A549 (cell line): ENCODE results near the gene PRMT7. TPM values are rescaled to one million over a fixed set of nuclear protein-coding genes. Genes with fewer than 3 reads are reported as not detected.

ENCODE experiments used
- ATAC-seq, 2 experiments: fragments of 200-7000 bp in 1 of 2; fragments of >200 bp in 1 of 2; cut with Nextera tagmentation in 1 of 2; cut with Tn5 transposase in 1 of 2; 3 replicates each; pipeline versions ENCODE4 v1.8.0 to v1.9.1; 2018 to 2020; ENCODE audit warnings: mild to moderate bottlenecking in 1 of 2, moderate library complexity in 1 of 2
- CTCF ChIA-PET: fragments of 300-600 bp; sonication (Branson Sonifier 250); formaldehyde crosslinking; extraction: SDS; loops from one replicate; lab custom pipeline; 2021; ENCODE audit warnings: antibody characterized with exemption, inconsistent platforms; lab: Yijun Ruan, JAX
- POLR2A ChIA-PET: fragments of 350-600 bp; formaldehyde crosslinking; extraction: SDS; loops from one replicate; lab custom pipeline; 2021; ENCODE audit warnings: antibody characterized with exemption, inconsistent platforms; lab: Yijun Ruan, JAX
- DNase-seq, 2 experiments: peaks; one replicate each; pipeline versions ENCODE4 v3.0.0 to v3.0.0-alpha.2; 2011 to 2016; ENCODE audit warnings: low read depth in 1 of 2, low spot score in 1 of 2
- FAIRE-seq: peaks from 2 replicates; lab custom pipeline; 2011; peaks lifted over from hg19 to GRCh38; lab: Jason Lieb, UNC
- H3K27ac ChIP-seq, 2 experiments: fragments of >200 bp; sonication (Bioruptor Twin); formaldehyde crosslinking; 3 replicates each; pipeline ENCODE4 v1.5.1; 2016 to 2017
- H3K4me1 ChIP-seq: fragments of >200 bp; sonication (Bioruptor Twin); formaldehyde crosslinking; 3 replicates; pipeline ENCODE4 v1.6.1; 2016
- H3K4me2 ChIP-seq: fragments of >200 bp; sonication (Bioruptor Twin); formaldehyde crosslinking; 3 replicates; pipeline ENCODE4 v1.6.1; 2016
- H3K4me3 ChIP-seq: fragments of >200 bp; sonication (Bioruptor Twin); formaldehyde crosslinking; 3 replicates; pipeline ENCODE4 v1.5.1; 2016
- H3K9me3 ChIP-seq: fragments of >200 bp; sonication (Bioruptor Twin); formaldehyde crosslinking; 3 replicates; pipeline ENCODE4 v1.6.1; 2016
- CBX2 ChIP-seq: fragments of 200-600 bp; sonication (generic); IDR thresholded peaks from 2 replicates; pipeline ENCODE4 v1.6.1; 2016; ENCODE audit warnings: low read depth, mild to moderate bottlenecking, borderline replicate concordance
- CBX8 ChIP-seq: fragments of 200-600 bp; sonication (generic); IDR thresholded peaks from 2 replicates; pipeline ENCODE4 v1.6.1; 2016
- CHD2 ChIP-seq: fragments of 150-350 bp; IDR thresholded peaks from 2 replicates; pipeline ENCODE4 v1.6.1; 2014; ENCODE audit warnings: low read length; ENCODE audit not compliant: partially characterized antibody
- EHF ChIP-seq: fragments of 250-450 bp; sonication (Bioruptor Pico); IDR thresholded peaks from 2 replicates; pipeline ENCODE4 v1.5.0; 2020; ENCODE audit warnings: mild to moderate bottlenecking
- EHMT2 ChIP-seq: fragments of 200-600 bp; sonication (generic); IDR thresholded peaks from 2 replicates; pipeline ENCODE4 v1.6.1; 2016; ENCODE audit warnings: antibody characterized with exemption, low read depth, mild to moderate bottlenecking, moderate library complexity
- EP300 ChIP-seq, 2 experiments: fragments of >200 bp; sonication (Bioruptor Twin); formaldehyde crosslinking; IDR thresholded peaks; 2 replicates in 1 of 2; 3 replicates in 1 of 2; pipeline ENCODE4 v1.6.1; 2016 to 2017
- ESRRA ChIP-seq: fragments of 150-350 bp; IDR thresholded peaks from 2 replicates; pipeline ENCODE4 v1.6.1; 2014; ENCODE audit warnings: mild to moderate bottlenecking, low read length, borderline replicate concordance
- FOSL2 ChIP-seq, 2 experiments: fragments of 450-650 bp in 1 of 2; fragments of >200 bp in 1 of 2; sonication (Bioruptor Twin) in 1 of 2; formaldehyde crosslinking; IDR thresholded peaks; 2 replicates each; pipeline versions ENCODE4 v1.5.0 to v1.6.1; 2016 to 2020; ENCODE audit warnings: mild to moderate bottlenecking in 1 of 2, moderate library complexity in 1 of 2
- GATA3 ChIP-seq: IDR thresholded peaks from 2 replicates; pipeline ENCODE4 v1.6.1; 2012; ENCODE audit warnings: borderline replicate concordance
- HDAC2 ChIP-seq: fragments of 200-600 bp; sonication (generic); IDR thresholded peaks from 2 replicates; pipeline ENCODE4 v1.6.1; 2016
- HEYL ChIP-seq: fragments of 250-450 bp; sonication (Bioruptor Pico); IDR thresholded peaks from 2 replicates; pipeline ENCODE4 v1.8.0; 2021; ENCODE audit warnings: mild to moderate bottlenecking, moderate library complexity
- HOXB13 ChIP-seq: fragments of 250-450 bp; sonication (Bioruptor Pico); IDR thresholded peaks from 2 replicates; pipeline ENCODE4 v1.5.0; 2020; ENCODE audit warnings: low read depth, mild to moderate bottlenecking, moderate library complexity
- HOXB5 ChIP-seq: fragments of 250-450 bp; sonication (Bioruptor Pico); IDR thresholded peaks from 2 replicates; pipeline ENCODE4 v1.5.0; 2020; ENCODE audit warnings: mild to moderate bottlenecking, moderate library complexity
- JUN ChIP-seq, 2 experiments: fragments of >200 bp; sonication (Bioruptor Twin); formaldehyde crosslinking; IDR thresholded peaks; 2 replicates in 1 of 2; 3 replicates in 1 of 2; pipeline ENCODE4 v1.6.1; 2016 to 2017
- JUNB ChIP-seq: fragments of >200 bp; sonication (Bioruptor Twin); formaldehyde crosslinking; IDR thresholded peaks from 2 replicates; pipeline ENCODE4 v1.6.1; 2016
- KDM1A ChIP-seq: fragments of 200-600 bp; sonication (generic); IDR thresholded peaks from 2 replicates; pipeline ENCODE4 v1.6.1; 2016; ENCODE audit warnings: low read depth, mild to moderate bottlenecking
- MAFK ChIP-seq: fragments of 450-650 bp; IDR thresholded peaks from 2 replicates; pipeline ENCODE4 v1.6.1; 2014; ENCODE audit not compliant: partially characterized antibody
- MYC ChIP-seq: IDR thresholded peaks from 2 replicates; pipeline ENCODE4 v1.6.1; 2012; ENCODE audit warnings: mild to moderate bottlenecking, inconsistent platforms, low read length, improper control_type of control experiment, borderline replicate concordance
- NPAS2 ChIP-seq: fragments of 250-450 bp; sonication (Bioruptor Pico); IDR thresholded peaks from 2 replicates; pipeline ENCODE4 v1.8.0; 2022; ENCODE audit warnings: mild to moderate bottlenecking, moderate library complexity, borderline replicate concordance
- NR3C1 ChIP-seq: fragments of >200 bp; sonication (Bioruptor Twin); formaldehyde crosslinking; IDR thresholded peaks from 3 replicates; pipeline ENCODE4 v1.6.1; 2017
- PHF8 ChIP-seq: fragments of 200-600 bp; sonication (generic); IDR thresholded peaks from 2 replicates; pipeline ENCODE4 v1.6.1; 2016; ENCODE audit warnings: low read depth, mild to moderate bottlenecking, antibody characterized with exemption, moderate library complexity, borderline replicate concordance
- POLR2A ChIP-seq: IDR thresholded peaks from 2 replicates; pipeline ENCODE4 v1.6.1; 2012; ENCODE audit warnings: mild to moderate bottlenecking, low read length
- RNF2 ChIP-seq: fragments of 200-600 bp; sonication (generic); IDR thresholded peaks from 2 replicates; pipeline ENCODE4 v1.6.1; 2016; ENCODE audit warnings: low read depth, mild to moderate bottlenecking, antibody characterized with exemption, moderate library complexity, borderline replicate concordance
- TFCP2L1 ChIP-seq: fragments of 250-450 bp; sonication (Bioruptor Pico); IDR thresholded peaks from 2 replicates; pipeline ENCODE4 v1.5.0; 2021; ENCODE audit warnings: mild to moderate bottlenecking
- ZC3H11A ChIP-seq: fragments of 450-650 bp; IDR thresholded peaks from 2 replicates; pipeline ENCODE4 v1.6.1; 2014; ENCODE audit warnings: antibody characterized with exemption, mild to moderate bottlenecking
- ZNF302 ChIP-seq: fragments of 250-450 bp; sonication (Bioruptor Pico); IDR thresholded peaks from 2 replicates; pipeline ENCODE4 v1.9.0; 2021; ENCODE audit warnings: inconsistent platforms, mild to moderate bottlenecking, moderate library complexity
- WGBS: methylation state at CpG from one replicate; pipeline ENCODE4 v1.1.6; 2017; ENCODE audit errors: missing lambda C conversion rate; 5-methylcytosine and 5-hydroxymethylcytosine counted together
- polyA plus RNA-seq, 4 experiments: library from polyadenylated mRNA; depleted of rRNA in 3 of 4; stranded (reverse); fragments of >200 nt; fragmentation: RNase III in 1 of 4; extraction: RNeasy Plus Mini Kit Qiagen cat#74134 plus additional on column Dnase treatment in 1 of 4; gene quantifications; 2 replicates in 3 of 4; 3 replicates in 1 of 4; pipeline ENCODE4 v1.2.3, GENCODE V29; 2011 to 2017
- TF ChIP-seq, protein P1 (sequence below): fragments of >200 bp; sonication (Bioruptor Twin); formaldehyde crosslinking; IDR thresholded peaks from 3 replicates; pipeline ENCODE4 v1.5.1; 2016
- TF ChIP-seq, protein P2 (sequence below): IDR thresholded peaks from 2 replicates; pipeline ENCODE4 v1.6.1; 2012; ENCODE audit warnings: low read depth, borderline replicate concordance

PRMT7 gene
- polyA plus RNA-seq, 2 of the 4 experiments (the other 2 are of a cell fraction) = 37.1 to 44.7 TPM

- DNase-seq = no peak
These were observed 57.6 kb downstream of the PRMT7 start for GRCh38 chr16:68368301-68368888.

GRCh38 chr16:68369168-68369567 lies 58.3 kb downstream of the PRMT7 start:
- DNase-seq (no peak), FAIRE-seq (no peak), ATAC-seq (no peak)
- TF ChIP-seq JUN (IDR thresholded peaks at IDR 0.05) = no peak
- TF ChIP-seq NPAS2 = no peak
- TF ChIP-seq EHF = no peak
- no peak for TF ChIP-seq ESRRA
- no peak for TF ChIP-seq CBX8
- TF ChIP-seq, protein P1, sequence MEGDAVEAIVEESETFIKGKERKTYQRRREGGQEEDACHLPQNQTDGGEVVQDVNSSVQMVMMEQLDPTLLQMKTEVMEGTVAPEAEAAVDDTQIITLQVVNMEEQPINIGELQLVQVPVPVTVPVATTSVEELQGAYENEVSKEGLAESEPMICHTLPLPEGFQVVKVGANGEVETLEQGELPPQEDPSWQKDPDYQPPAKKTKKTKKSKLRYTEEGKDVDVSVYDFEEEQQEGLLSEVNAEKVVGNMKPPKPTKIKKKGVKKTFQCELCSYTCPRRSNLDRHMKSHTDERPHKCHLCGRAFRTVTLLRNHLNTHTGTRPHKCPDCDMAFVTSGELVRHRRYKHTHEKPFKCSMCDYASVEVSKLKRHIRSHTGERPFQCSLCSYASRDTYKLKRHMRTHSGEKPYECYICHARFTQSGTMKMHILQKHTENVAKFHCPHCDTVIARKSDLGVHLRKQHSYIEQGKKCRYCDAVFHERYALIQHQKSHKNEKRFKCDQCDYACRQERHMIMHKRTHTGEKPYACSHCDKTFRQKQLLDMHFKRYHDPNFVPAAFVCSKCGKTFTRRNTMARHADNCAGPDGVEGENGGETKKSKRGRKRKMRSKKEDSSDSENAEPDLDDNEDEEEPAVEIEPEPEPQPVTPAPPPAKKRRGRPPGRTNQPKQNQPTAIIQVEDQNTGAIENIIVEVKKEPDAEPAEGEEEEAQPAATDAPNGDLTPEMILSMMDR = no peak
- no peak for TF ChIP-seq HEYL (CRISPR knock-in tag)
- TF ChIP-seq, protein P2, sequence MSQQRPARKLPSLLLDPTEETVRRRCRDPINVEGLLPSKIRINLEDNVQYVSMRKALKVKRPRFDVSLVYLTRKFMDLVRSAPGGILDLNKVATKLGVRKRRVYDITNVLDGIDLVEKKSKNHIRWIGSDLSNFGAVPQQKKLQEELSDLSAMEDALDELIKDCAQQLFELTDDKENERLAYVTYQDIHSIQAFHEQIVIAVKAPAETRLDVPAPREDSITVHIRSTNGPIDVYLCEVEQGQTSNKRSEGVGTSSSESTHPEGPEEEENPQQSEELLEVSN = no peak
- TF ChIP-seq HOXB13 (CRISPR knock-in tag) = no peak
- TF ChIP-seq CHD2 = no peak
- TF ChIP-seq POLR2A = no peak
- no peak for TF ChIP-seq RNF2
- no peak for TF ChIP-seq FOSL2 (IDR thresholded peaks at IDR 0.05)
- no peak for TF ChIP-seq FOSL2 (CRISPR knock-in tag; IDR thresholded peaks at IDR 0.05)
- TF ChIP-seq HDAC2 = no peak
- TF ChIP-seq JUNB = no peak
- no peak for TF ChIP-seq MAFK
- no peak for TF ChIP-seq TFCP2L1
- H3K4me2 ChIP-seq = no peak overlapping the region
- no peaks in the 10 kb centered on the region for H3K4me1 ChIP-seq
- ChIA-PET CTCF (interaction anchor here (1.4 to 4.2 kb wide), 3 partner anchors 9 to 141 kb away, joined by 3 to 21 read pairs (median 4); partner anchors contain the start of gene SLC7A6), POLR2A (no interaction called here)
- H3K27ac ChIP-seq = no peak overlapping the region
- no peaks in the 10 kb centered on the region for H3K9me3 ChIP-seq
- 36% methylated on average over 4 of the region's 4 CpGs for WGBS
- H3K4me3 ChIP-seq = no peak overlapping the region

More at GRCh38 chr16:68368301-68368888, 57.6 kb downstream of the PRMT7 start:
- no peak for FAIRE-seq
- Histone ChIP-seq H3K4me3 (no peak overlapping the region), H3K4me2 (no peak overlapping the region), H3K4me1 (no peaks in the 10 kb centered on the region), H3K27ac (no peak overlapping the region), H3K9me3 (no peaks in the 10 kb centered on the region)
- no peak for ATAC-seq
- ChIA-PET CTCF (interaction anchor here (1.4 to 4.2 kb wide), 4 partner anchors 10 to 142 kb away, joined by 3 to 21 read pairs (median 5); partner anchors contain the start of gene SLC7A6), POLR2A (no interaction called here)
- 77% methylated on average over 10 of the region's 12 CpGs for WGBS
- TF ChIP-seq GATA3 (no peak), EP300 (IDR thresholded peaks at IDR 0.05) (no peak), RNF2 (no peak), KDM1A (no peak), CBX2 (no peak), HOXB13 (CRISPR knock-in tag) (no peak), ZNF302 (no peak), HDAC2 (no peak), EHF (no peak), NPAS2 (no peak), MYC (no peak), NR3C1 (no peak), EHMT2 (no peak), CBX8 (no peak), ZC3H11A (no peak), HOXB5 (CRISPR knock-in tag) (no peak), MAFK (no peak), PHF8 (no peak)
- TF ChIP-seq, protein P1 = no peak
- TF ChIP-seq, protein P2 = no peak
